ENCODE measurements around the gene CRYAB.
A peak's percentile ranks its signal among the peaks of the same experiment; 100 is the strongest.

The CRYAB gene

GRCh38 chr11:111879637-111879960 is 32.0 kb downstream of the CRYAB start:
- Histone ChIP-seq H3K27me3 (ENCODE audit: insufficient read depth, insufficient read length) (no peaks in the 10 kb centered on the region), H3K9me3 (ENCODE audit: insufficient read depth, low read length) (no peaks in the 10 kb centered on the region), H3K9ac (ENCODE audit: insufficient read length, low read depth) (peak overlapping the region; percentile 88), H3K4me3 (ENCODE audit: insufficient read length, low read depth) (peak overlapping the region; percentile 81), H3K4me1 (ENCODE audit: insufficient read depth, insufficient read length) (no peaks in the 10 kb centered on the region), H3K36me3 (ENCODE audit: insufficient read depth, insufficient read length, low read length) (peaks cover 4% of the 10 kb centered on the region)
- DNase-seq (ENCODE audit: low read depth, low spot score) = no peak
- TF ChIP-seq ZNF274 (IDR thresholded peaks at IDR 0.05; ENCODE audit: low read depth, low read length) (no peak), YY1 (IDR thresholded peaks at IDR 0.05; ENCODE audit: insufficient read depth, insufficient read length) (no peak), SUZ12 (IDR thresholded peaks at IDR 0.05; ENCODE audit: extremely low read depth, insufficient read depth, insufficient read length) (no peak)

- no peak for TF ChIP-seq ZNF274 (IDR thresholded peaks at IDR 0.05; ENCODE audit: low read depth, low read length)
- TF ChIP-seq YY1 (IDR thresholded peaks at IDR 0.05; ENCODE audit: insufficient read depth, insufficient read length) = peak; percentile 31
- TF ChIP-seq SUZ12 (IDR thresholded peaks at IDR 0.05; ENCODE audit: extremely low read depth, insufficient read depth, insufficient read length) = no peak
- peak within 1 kb of the TSS; percentile 88 for H3K9ac ChIP-seq (ENCODE audit: insufficient read length, low read depth)
- peak within 1 kb of the TSS; percentile 81 for H3K4me3 ChIP-seq (ENCODE audit: insufficient read length, low read depth)
- H3K9me3 ChIP-seq (ENCODE audit: insufficient read depth, low read length) = no peaks in the 10 kb centered on the region
- H3K4me1 ChIP-seq (ENCODE audit: insufficient read depth, insufficient read length) = no peaks in the 10 kb centered on the region
- peaks cover 4% of the 10 kb centered on the region for H3K36me3 ChIP-seq (ENCODE audit: insufficient read depth, insufficient read length, low read length)
- no peaks in the 10 kb centered on the region for H3K27me3 ChIP-seq (ENCODE audit: insufficient read depth, insufficient read length)
- DNase-seq (ENCODE audit: low read depth, low spot score) = peak; percentile 97
Observed at GRCh38 chr11:111878849-111879636, 32.5 kb downstream of the CRYAB start, which contains the start of the genes CFAP68 and FDXACB1. TSS of gene CFAP68 (plus strand) at chr11:111879541. CDS start at chr11:111879561, 20 bp downstream. TSS of gene FDXACB1 (minus strand) at chr11:111879165. CDS start at chr11:111879132, 33 bp downstream.

- Histone ChIP-seq H3K4me3 (ENCODE audit: insufficient read length, low read depth) (peak overlapping the region; percentile 81), H3K9me3 (ENCODE audit: insufficient read depth, low read length) (no peaks in the 10 kb centered on the region), H3K4me1 (ENCODE audit: insufficient read depth, insufficient read length) (no peaks in the 10 kb centered on the region), H3K9ac (ENCODE audit: insufficient read length, low read depth) (peak overlapping the region; percentile 77), H3K36me3 (ENCODE audit: insufficient read depth, insufficient read length, low read length) (peaks cover 4% of the 10 kb centered on the region), H3K27me3 (ENCODE audit: insufficient read depth, insufficient read length) (no peaks in the 10 kb centered on the region)
- TF ChIP-seq YY1 (IDR thresholded peaks at IDR 0.05; ENCODE audit: insufficient read depth, insufficient read length) (no peak), SUZ12 (IDR thresholded peaks at IDR 0.05; ENCODE audit: extremely low read depth, insufficient read depth, insufficient read length) (no peak), ZNF274 (IDR thresholded peaks at IDR 0.05; ENCODE audit: low read depth, low read length) (no peak)
- no peak for DNase-seq (ENCODE audit: low read depth, low spot score)
Observed at GRCh38 chr11:111878385-111878848, 33.2 kb downstream of the CRYAB start.

GRCh38 chr11:111871693-111872161 is 39.8 kb downstream of the CRYAB start:
- Histone ChIP-seq H3K27me3 (ENCODE audit: insufficient read depth, insufficient read length) (no peaks in the 10 kb centered on the region), H3K9me3 (ENCODE audit: insufficient read depth, low read length) (no peaks in the 10 kb centered on the region), H3K4me3 (ENCODE audit: insufficient read length, low read depth) (peak overlapping the region; percentile 63), H3K4me1 (ENCODE audit: insufficient read depth, insufficient read length) (no peaks in the 10 kb centered on the region), H3K9ac (ENCODE audit: insufficient read length, low read depth) (peak overlapping the region; percentile 80), H3K36me3 (ENCODE audit: insufficient read depth, insufficient read length, low read length) (peaks cover 16% of the 10 kb centered on the region)
- no peak for TF ChIP-seq SUZ12 (IDR thresholded peaks at IDR 0.05; ENCODE audit: extremely low read depth, insufficient read depth, insufficient read length)
- no peak for TF ChIP-seq YY1 (IDR thresholded peaks at IDR 0.05; ENCODE audit: insufficient read depth, insufficient read length)
- no peak for TF ChIP-seq ZNF274 (IDR thresholded peaks at IDR 0.05; ENCODE audit: low read depth, low read length)
- DNase-seq (ENCODE audit: low read depth, low spot score) = no peak

- Histone ChIP-seq H3K4me1 (ENCODE audit: insufficient read depth, insufficient read length) (no peaks in the 10 kb centered on the region), H3K27me3 (ENCODE audit: insufficient read depth, insufficient read length) (no peaks in the 10 kb centered on the region), H3K4me3 (ENCODE audit: insufficient read length, low read depth) (peak within 1 kb of the TSS; percentile 63), H3K9me3 (ENCODE audit: insufficient read depth, low read length) (no peaks in the 10 kb centered on the region), H3K9ac (ENCODE audit: insufficient read length, low read depth) (peak within 1 kb of the TSS; percentile 80), H3K36me3 (ENCODE audit: insufficient read depth, insufficient read length, low read length) (peaks cover 17% of the 10 kb centered on the region)
- no peak for TF ChIP-seq ZNF274 (IDR thresholded peaks at IDR 0.05; ENCODE audit: low read depth, low read length)
- TF ChIP-seq YY1 (IDR thresholded peaks at IDR 0.05; ENCODE audit: insufficient read depth, insufficient read length) = no peak
- TF ChIP-seq SUZ12 (IDR thresholded peaks at IDR 0.05; ENCODE audit: extremely low read depth, insufficient read depth, insufficient read length) = no peak
- DNase-seq (ENCODE audit: low read depth, low spot score) = peak; percentile 35
Observed at GRCh38 chr11:111870886-111871692, 40.5 kb downstream of the CRYAB start, which contains the start of gene ALG9. TSS of gene ALG9 (minus strand) at chr11:111871581. CDS start at chr11:111871482, 99 bp downstream.

GRCh38 chr11:111870522-111870885 is 41.1 kb downstream of the CRYAB start:
- H3K36me3 ChIP-seq (ENCODE audit: insufficient read depth, insufficient read length, low read length) = peaks cover 21% of the 10 kb centered on the region
- no peaks in the 10 kb centered on the region for H3K4me1 ChIP-seq (ENCODE audit: insufficient read depth, insufficient read length)
- no peak for DNase-seq (ENCODE audit: low read depth, low spot score)
- H3K27me3 ChIP-seq (ENCODE audit: insufficient read depth, insufficient read length) = no peaks in the 10 kb centered on the region
- no peak for TF ChIP-seq ZNF274 (IDR thresholded peaks at IDR 0.05; ENCODE audit: low read depth, low read length)
- TF ChIP-seq SUZ12 (IDR thresholded peaks at IDR 0.05; ENCODE audit: extremely low read depth, insufficient read depth, insufficient read length) = no peak
- no peak for TF ChIP-seq YY1 (IDR thresholded peaks at IDR 0.05; ENCODE audit: insufficient read depth, insufficient read length)
- H3K9ac ChIP-seq (ENCODE audit: insufficient read length, low read depth) = peak overlapping the region; percentile 80
- no peaks in the 10 kb centered on the region for H3K9me3 ChIP-seq (ENCODE audit: insufficient read depth, low read length)
- H3K4me3 ChIP-seq (ENCODE audit: insufficient read length, low read depth) = peak overlapping the region; percentile 63
